ENCODE data around the gene RGMB.

The RGMB gene

GRCh38 chr5:98785244-98785643, 11.8 kb downstream of the RGMB start:
- DNase-seq (ENCODE audit: low read depth in 2 of 2) = no peak

- DNase-seq (ENCODE audit: low read depth in 2 of 2) = no peak
Measured at GRCh38 chr5:98786191-98786853, 12.9 kb downstream of the RGMB start.

- DNase-seq (ENCODE audit: low read depth in 2 of 2) = no peak
Measured at GRCh38 chr5:98787131-98787719, 13.8 kb downstream of the RGMB start.

GRCh38 chr5:98789029-98789428, 15.6 kb downstream of the RGMB start:
- no peak for DNase-seq (ENCODE audit: low read depth in 2 of 2)

GRCh38 chr5:98791001-98791519, 17.6 kb downstream of the RGMB start:
- no peak for DNase-seq (ENCODE audit: low read depth in 2 of 2)

- no peak for DNase-seq (ENCODE audit: low read depth in 2 of 2)
Measured at GRCh38 chr5:98791898-98792580, 18.6 kb downstream of the RGMB start.

- no peak for DNase-seq (ENCODE audit: low read depth in 2 of 2)
Measured at GRCh38 chr5:98793223-98793622, 19.8 kb downstream of the RGMB start.

GRCh38 chr5:98794001-98794400, 20.5 kb downstream of the RGMB start:
- DNase-seq (ENCODE audit: low read depth in 2 of 2) = no peak

GRCh38 chr5:98794414-98795080, 21.1 kb downstream of the RGMB start:
- no peak for DNase-seq (ENCODE audit: low read depth in 2 of 2)

GRCh38 chr5:98795243-98795642, 21.8 kb downstream of the RGMB start:
- DNase-seq (ENCODE audit: low read depth in 2 of 2) = no peak

GRCh38 chr5:98796197-98796972, 22.9 kb downstream of the RGMB start:
- DNase-seq (ENCODE audit: low read depth in 2 of 2) = peak; percentile 11 to 27

- no peak for DNase-seq (ENCODE audit: low read depth in 2 of 2)
Measured at GRCh38 chr5:98798371-98798770, 24.9 kb downstream of the RGMB start.

- DNase-seq (ENCODE audit: low read depth in 2 of 2) = no peak
Measured at GRCh38 chr5:98798847-98799246, 25.4 kb downstream of the RGMB start.

GRCh38 chr5:98804066-98804465, 30.6 kb downstream of the RGMB start:
- DNase-seq (ENCODE audit: low read depth in 2 of 2) = no peak

GRCh38 chr5:98805070-98805469, 31.6 kb downstream of the RGMB start:
- no peak for DNase-seq (ENCODE audit: low read depth in 2 of 2)

- DNase-seq (ENCODE audit: low read depth in 2 of 2) = no peak
Measured at GRCh38 chr5:98807806-98808205, 34.3 kb downstream of the RGMB start.

- DNase-seq (ENCODE audit: low read depth in 2 of 2) = no peak
Measured at GRCh38 chr5:98810206-98810605, 36.7 kb downstream of the RGMB start.

- DNase-seq (ENCODE audit: low read depth in 2 of 2) = no peak
Measured at GRCh38 chr5:98813755-98814154, 40.3 kb downstream of the RGMB start.

- DNase-seq (ENCODE audit: low read depth in 2 of 2) = no peak
Measured at GRCh38 chr5:98816582-98817222, 43.2 kb downstream of the RGMB start.

- DNase-seq (ENCODE audit: low read depth in 2 of 2) = no peak
Measured at GRCh38 chr5:98825582-98826375, 52.3 kb downstream of the RGMB start.

Measured in stimulated activated CD4-positive, alpha-beta T cell treated with anti-CD3 and anti-CD28 coated beads, Interleukin-4, amount 100 ng/mL, for 48 hours (primary cell).